Duodenal mucosa (tissue), 2 donors: Measurements from ENCODE around the gene SLC6A19.
A peak's percentile ranks its signal among the peaks of the same experiment; 100 is the strongest.

Experiments used
- H3K27ac ChIP-seq: one replicate; pipeline ENCODE4 v1.7.0; 2013; ENCODE audit warnings: low read depth, low read length
- H3K27me3 ChIP-seq, 2 donors: one replicate each; pipeline ENCODE4 v1.7.0; 2013; ENCODE audit warnings: low read length in 2 of 2, control low read depth in 1 of 2; ENCODE audit not compliant: insufficient read depth in 2 of 2, control insufficient read depth in 1 of 2
- H3K36me3 ChIP-seq, 2 donors: one replicate each; pipeline ENCODE4 v1.7.0; 2013; ENCODE audit warnings: low read length in 2 of 2, control low read depth in 1 of 2; ENCODE audit not compliant: insufficient read depth in 2 of 2, control insufficient read depth in 1 of 2
- H3K4me1 ChIP-seq, 2 donors: one replicate each; pipeline ENCODE4 v1.7.0; 2013; ENCODE audit warnings: low read length in 2 of 2, control low read depth in 1 of 2; ENCODE audit not compliant: insufficient read depth in 2 of 2, control insufficient read depth in 1 of 2
- H3K4me3 ChIP-seq, 2 donors: one replicate each; pipeline ENCODE4 v1.7.0; 2013; ENCODE audit warnings: low read length in 2 of 2, low read depth in 1 of 2
- H3K9ac ChIP-seq, 2 donors: one replicate each; pipeline ENCODE4 v1.7.0; 2013; ENCODE audit warnings: low read length in 2 of 2, low read depth in 1 of 2
- H3K9me3 ChIP-seq, 2 donors: one replicate each; pipeline ENCODE4 v1.7.0; 2013; ENCODE audit warnings: low read length in 2 of 2, control low read depth in 1 of 2; ENCODE audit not compliant: control insufficient read depth in 1 of 2

Gene SLC6A19

DNA sequence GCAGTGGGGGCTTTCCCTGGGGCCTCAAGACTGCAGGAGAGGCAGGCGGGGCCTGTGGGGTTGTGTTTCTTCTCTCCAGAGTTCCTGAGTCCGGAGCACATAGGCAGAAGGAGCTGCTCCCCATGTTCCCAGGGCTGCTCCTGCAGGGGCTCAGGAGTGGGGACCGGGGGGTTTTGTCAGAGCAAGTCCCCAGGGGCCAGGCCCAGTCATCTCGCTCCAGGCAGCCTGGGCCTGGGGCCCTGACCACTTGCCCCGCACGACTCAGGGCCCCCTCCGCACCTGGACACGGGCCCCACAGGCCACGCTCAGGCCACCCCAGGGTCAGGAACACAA lies 22.0 kb upstream of the SLC6A19 start:
- no peaks in the 10 kb centered on the region for H3K9me3 ChIP-seq
- H3K4me1 ChIP-seq = peaks cover 18 to 42% of the 10 kb centered on the region in 2 donors
- no peak overlapping the region for H3K9ac ChIP-seq
- H3K27me3 ChIP-seq = no peaks in the 10 kb centered on the region
- no peak overlapping the region for H3K4me3 ChIP-seq
- H3K27ac ChIP-seq = no peak overlapping the region
- H3K36me3 ChIP-seq = no peaks in the 10 kb centered on the region

DNA sequence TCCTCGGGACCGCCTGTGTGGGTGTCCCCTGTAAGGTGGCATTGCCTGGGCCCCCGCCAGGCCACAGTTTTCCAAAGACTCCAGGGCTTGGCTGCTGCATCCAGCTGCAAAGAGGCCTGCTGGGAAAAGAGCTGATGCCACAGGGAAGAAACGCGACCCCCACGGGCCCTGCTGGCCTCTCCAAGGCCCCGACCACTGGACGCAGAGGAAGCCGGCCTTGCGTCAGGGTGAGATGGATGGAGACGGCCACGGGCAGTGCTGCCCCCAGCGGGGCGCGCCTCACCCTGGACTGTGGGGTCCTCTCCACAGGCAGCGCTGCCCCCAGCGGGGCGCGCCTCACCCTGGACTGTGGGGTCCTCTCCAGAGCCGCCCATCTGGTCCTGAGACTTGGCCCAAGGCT lies 21.3 kb upstream of the SLC6A19 start:
- Histone ChIP-seq H3K9ac (no peak overlapping the region), H3K36me3 (no peaks in the 10 kb centered on the region), H3K27me3 (no peaks in the 10 kb centered on the region), H3K27ac (no peak overlapping the region), H3K4me3 (no peak overlapping the region), H3K9me3 (no peaks in the 10 kb centered on the region), H3K4me1 (peaks cover 26 to 50% of the 10 kb centered on the region in 2 donors)

DNA sequence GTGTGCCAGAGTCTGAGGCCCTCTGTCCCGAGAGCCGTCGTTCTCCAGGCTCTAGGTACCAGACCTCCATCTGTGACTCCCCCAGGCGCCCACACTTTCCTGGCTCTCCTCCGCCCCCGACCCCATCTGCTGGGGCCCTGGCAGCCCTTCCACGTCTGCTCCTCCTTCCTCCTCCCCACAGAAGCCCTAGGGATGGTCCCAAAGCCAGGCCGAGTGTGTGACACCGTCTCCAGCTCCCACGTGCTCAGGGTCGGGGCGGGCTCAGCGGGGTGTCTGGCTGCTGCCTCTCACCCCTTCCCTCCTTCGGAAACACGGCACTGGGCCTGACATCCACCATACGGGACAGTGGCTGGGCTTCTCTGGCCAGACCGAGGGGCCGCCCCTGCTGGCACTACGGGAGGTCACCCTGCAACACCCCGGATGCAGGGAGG lies 20.5 kb upstream of the SLC6A19 start:
- no peaks in the 10 kb centered on the region for H3K9me3 ChIP-seq
- H3K9ac ChIP-seq = peak overlapping the region; percentile 4 to 18
- H3K4me3 ChIP-seq = peak overlapping the region; percentile 29 to 46
- H3K4me1 ChIP-seq = peaks cover 34 to 57% of the 10 kb centered on the region in 2 donors
- H3K27ac ChIP-seq = no peak overlapping the region
- H3K36me3 ChIP-seq = no peaks in the 10 kb centered on the region
- H3K27me3 ChIP-seq = no peaks in the 10 kb centered on the region

DNA sequence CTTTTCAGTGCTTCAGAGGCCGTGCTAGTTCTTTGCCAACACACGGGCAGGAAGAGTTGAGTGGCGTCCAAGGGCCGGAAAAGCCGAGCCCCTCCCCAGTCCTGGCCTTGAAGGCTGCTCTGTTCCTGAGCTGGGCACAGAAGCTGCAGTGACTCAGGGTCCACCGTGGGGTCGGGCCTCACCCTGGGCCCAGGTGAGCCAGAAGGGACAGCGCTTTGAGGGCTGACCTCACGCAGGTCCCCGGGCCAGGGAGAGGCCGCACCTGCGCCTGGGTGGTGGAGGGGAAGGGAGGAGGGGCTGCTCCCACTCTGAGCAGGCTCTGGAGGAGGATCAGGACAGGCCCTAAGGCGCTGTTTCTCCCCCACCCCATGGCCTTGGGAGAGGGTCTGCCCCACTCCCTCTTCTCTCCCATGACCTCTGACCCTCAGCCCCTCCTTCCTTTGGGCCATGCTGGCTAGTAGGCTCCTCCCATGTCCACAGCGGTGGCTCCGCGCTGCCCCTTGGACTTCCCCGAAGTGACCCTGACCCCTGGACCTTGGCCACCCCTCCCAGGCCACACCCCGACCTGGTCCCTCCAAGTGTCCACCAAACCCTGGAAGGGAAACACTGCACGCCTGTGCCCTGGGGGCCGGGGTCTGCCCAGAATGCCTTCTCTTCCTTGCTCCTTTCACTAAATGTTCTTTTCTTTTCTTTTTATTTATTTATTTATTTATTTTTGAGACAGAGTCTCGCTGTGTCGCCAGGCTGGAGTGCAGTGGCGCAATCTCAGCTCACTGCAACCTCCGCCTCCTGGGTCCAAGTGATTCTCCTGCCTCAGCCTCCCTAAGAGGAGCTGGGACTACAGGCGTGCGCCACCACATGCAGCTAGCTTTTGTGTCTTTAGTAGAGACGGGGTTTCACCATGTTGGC lies 19.7 kb upstream of the SLC6A19 start:
- Histone ChIP-seq H3K27ac (peak overlapping the region; percentile 83), H3K4me1 (peaks cover 42 to 66% of the 10 kb centered on the region in 2 donors), H3K9me3 (no peaks in the 10 kb centered on the region), H3K36me3 (no peaks in the 10 kb centered on the region), H3K9ac (peak overlapping the region; percentile 20 to 37), H3K4me3 (peak overlapping the region; percentile 52 to 53), H3K27me3 (no peaks in the 10 kb centered on the region)

DNA sequence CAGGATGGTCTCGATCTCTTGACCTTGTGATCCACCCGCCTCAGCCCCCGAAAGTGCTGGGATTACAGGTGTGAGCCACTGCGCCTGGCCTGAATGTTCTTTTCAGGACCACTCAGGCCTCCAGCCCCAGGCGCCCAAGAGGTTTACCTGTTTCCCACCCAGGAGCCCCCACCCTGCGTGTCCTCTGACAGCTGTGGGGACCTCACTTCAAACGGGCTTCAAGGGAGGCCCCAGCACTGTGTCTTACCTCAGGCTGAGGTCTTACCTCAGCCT lies 19.1 kb upstream of the SLC6A19 start:
- Histone ChIP-seq H3K4me1 (peaks cover 44 to 71% of the 10 kb centered on the region in 2 donors), H3K9me3 (no peaks in the 10 kb centered on the region), H3K36me3 (no peaks in the 10 kb centered on the region), H3K9ac (peak overlapping the region; percentile 37 to 51), H3K4me3 (peak overlapping the region; percentile 52 to 53), H3K27me3 (no peaks in the 10 kb centered on the region), H3K27ac (peak overlapping the region; percentile 83)

DNA sequence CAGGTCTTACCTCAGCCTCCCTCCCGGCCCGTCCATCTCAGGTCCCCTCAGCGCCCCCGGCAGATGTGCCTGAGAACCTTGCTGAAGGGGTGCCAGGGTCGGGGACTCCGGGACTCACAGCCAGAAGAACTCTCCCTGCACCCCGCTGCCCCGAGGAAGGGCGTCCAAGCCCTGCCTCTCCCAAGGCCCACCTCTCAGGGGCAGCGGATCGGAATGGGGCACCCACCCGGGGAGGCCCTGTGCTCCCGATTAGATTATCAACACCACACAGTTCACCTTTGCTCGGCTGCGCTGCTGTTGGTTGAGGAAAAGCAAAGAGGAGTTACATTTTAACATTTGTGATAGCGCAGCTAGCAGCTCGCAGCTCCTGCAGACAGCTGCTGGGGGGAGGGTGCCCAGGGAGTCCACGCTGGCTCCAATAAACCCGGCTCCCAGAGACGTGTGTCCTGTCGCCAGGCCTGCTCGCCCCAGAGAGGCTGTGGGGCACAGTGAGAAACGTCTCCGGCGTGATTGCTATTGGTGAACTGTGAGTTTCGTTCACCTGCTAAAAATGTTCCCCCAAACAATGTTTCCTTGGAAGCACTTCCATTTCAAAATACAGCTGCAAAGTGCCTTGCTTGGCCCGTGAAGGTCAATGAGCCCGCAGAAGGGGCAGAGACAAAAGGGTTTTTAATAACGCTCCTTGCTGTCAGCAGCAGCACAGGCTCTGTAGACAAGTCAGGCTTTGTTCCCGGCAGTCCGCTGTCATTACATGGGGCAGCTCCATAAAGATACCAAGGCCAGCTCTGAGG lies 18.6 kb upstream of the SLC6A19 start:
- no peaks in the 10 kb centered on the region for H3K27me3 ChIP-seq
- peak overlapping the region; percentile 37 to 51 for H3K9ac ChIP-seq
- H3K9me3 ChIP-seq = no peaks in the 10 kb centered on the region
- peak overlapping the region; percentile 52 to 53 for H3K4me3 ChIP-seq
- H3K36me3 ChIP-seq = no peaks in the 10 kb centered on the region
- peak overlapping the region; percentile 83 for H3K27ac ChIP-seq
- H3K4me1 ChIP-seq = peaks cover 48 to 76% of the 10 kb centered on the region in 2 donors

DNA sequence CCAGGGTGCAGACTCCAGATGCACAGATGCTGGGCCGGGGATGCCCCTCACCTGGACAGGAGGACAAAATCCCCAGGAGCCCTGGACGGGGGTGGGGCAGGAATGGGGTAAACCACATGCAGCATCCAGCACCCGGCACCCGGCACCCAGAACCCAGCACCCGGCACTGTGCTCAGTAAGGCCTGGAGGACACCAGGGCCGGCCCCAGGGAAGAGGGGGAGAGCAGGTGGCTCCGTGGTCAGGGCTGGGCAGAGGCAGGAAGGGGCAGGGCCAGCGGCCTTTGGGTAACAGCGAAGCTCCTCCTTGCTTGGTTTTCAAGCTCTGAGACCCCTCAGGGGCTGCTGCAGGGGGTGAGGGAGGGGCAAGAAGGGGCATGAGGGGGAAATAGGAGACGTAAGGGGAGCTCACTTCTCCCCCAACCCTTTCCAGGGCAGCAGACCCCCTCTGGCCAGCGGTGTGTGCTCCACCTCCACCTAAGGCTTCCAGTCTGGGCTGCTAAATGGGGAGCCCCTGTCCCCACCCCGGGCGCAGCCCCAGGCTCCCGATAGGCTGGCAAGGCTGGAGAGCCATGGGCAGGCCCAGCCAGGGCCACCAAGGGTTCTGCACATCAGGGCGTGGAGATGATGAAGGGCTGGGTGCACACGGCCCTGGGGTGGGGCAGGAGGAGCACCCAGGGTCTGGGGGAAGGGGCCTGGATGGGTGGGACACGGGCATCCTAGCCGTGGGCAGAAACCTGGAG lies 17.8 kb upstream of the SLC6A19 start:
- Histone ChIP-seq H3K9me3 (no peaks in the 10 kb centered on the region), H3K4me3 (peak overlapping the region in 1 of 2 donors; percentile 32), H3K27me3 (no peaks in the 10 kb centered on the region), H3K9ac (peak overlapping the region; percentile 37 to 43), H3K27ac (peak overlapping the region; percentile 83), H3K4me1 (peaks cover 50 to 73% of the 10 kb centered on the region in 2 donors), H3K36me3 (no peaks in the 10 kb centered on the region)

DNA sequence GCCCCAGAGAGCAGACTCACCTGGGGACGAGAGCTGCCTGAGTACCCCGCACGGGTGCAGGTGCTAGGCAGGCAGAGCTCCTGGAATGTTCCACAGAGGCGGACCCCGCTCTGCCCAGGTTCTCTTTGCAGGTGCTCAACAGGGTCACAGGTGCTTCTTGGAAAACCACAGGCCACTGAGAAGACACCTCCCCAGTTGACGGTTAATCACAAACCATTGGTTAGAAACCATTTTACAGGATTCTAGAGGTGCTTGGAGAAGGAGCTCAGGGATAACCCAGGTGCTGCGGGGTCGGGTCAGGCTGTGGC lies 17.3 kb upstream of the SLC6A19 start:
- Histone ChIP-seq H3K4me1 (peaks cover 50 to 67% of the 10 kb centered on the region in 2 donors), H3K27ac (no peak overlapping the region), H3K36me3 (no peaks in the 10 kb centered on the region), H3K9ac (no peak overlapping the region), H3K4me3 (no peak overlapping the region), H3K27me3 (no peaks in the 10 kb centered on the region), H3K9me3 (no peaks in the 10 kb centered on the region)

DNA sequence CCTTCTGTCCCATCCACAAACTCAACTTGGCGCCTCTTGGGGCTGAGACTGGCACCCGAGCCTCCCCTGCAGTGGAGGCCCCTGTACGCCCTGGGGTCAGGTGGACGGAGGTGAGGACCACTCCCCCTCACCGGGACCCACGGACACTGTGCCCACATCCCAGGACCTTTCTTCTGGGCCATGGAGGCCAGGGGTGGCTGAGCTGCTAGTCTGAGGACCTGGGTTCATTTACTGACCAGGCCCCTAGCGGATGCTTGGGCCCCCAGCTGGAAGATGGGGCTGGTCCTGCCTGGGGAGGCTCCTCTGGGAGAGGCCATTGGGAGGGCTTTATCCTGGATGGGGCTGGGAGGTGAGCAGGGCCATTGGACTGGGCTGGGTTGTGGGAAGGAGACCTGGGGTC lies 16.9 kb upstream of the SLC6A19 start:
- Histone ChIP-seq H3K27me3 (no peaks in the 10 kb centered on the region), H3K27ac (no peak overlapping the region), H3K9ac (no peak overlapping the region), H3K4me3 (no peak overlapping the region), H3K9me3 (no peaks in the 10 kb centered on the region), H3K36me3 (no peaks in the 10 kb centered on the region), H3K4me1 (peaks cover 50 to 66% of the 10 kb centered on the region in 2 donors)
